BLaER1 treated with 17β-estradiol and CSF1 and Interleukin-3, amounts not matched to agents 10 nM and 100 nM (cell line): Measurements from ENCODE around the gene RCAN2.
A peak's percentile ranks its signal among the peaks of the same experiment; 100 is the strongest.

ENCODE experiments used
- H3K27ac ChIP-seq, 11 experiments: shearing (Covaris generic); formaldehyde crosslinking; 2 replicates each; pipeline ENCODE4 v1.8.1; 2022
- H3K27me3 ChIP-seq, 11 experiments: shearing (Covaris generic); formaldehyde crosslinking; 2 replicates each; pipeline ENCODE4 v1.8.1; 2022
- H3K36me3 ChIP-seq, 11 experiments: shearing (Covaris generic); formaldehyde crosslinking; 2 replicates each; pipeline ENCODE4 v1.8.1; 2022
- H3K4me1 ChIP-seq, 10 experiments: shearing (Covaris generic); formaldehyde crosslinking; 2 replicates each; pipeline ENCODE4 v1.8.1; 2022
- H3K4me2 ChIP-seq, 11 experiments: shearing (Covaris generic); formaldehyde crosslinking; 2 replicates each; pipeline ENCODE4 v1.8.1; 2022
- H3K4me3 ChIP-seq, 10 experiments: shearing (Covaris generic); formaldehyde crosslinking; 2 replicates each; pipeline ENCODE4 v1.8.1; 2022
- H3K9ac ChIP-seq, 11 experiments: shearing (Covaris generic); formaldehyde crosslinking; 2 replicates each; pipeline ENCODE4 v1.8.1; 2022
- H3K9me3 ChIP-seq, 11 experiments: shearing (Covaris generic); formaldehyde crosslinking; replicated peaks in 1 of 11; 2 replicates each; pipeline ENCODE4 v1.8.1; 2022
- H4K20me1 ChIP-seq, 11 experiments: shearing (Covaris generic); formaldehyde crosslinking; 2 replicates each; pipeline ENCODE4 v1.8.1; 2022
- Cebpa-rat ChIP-seq, 11 experiments: shearing (Covaris generic); IDR thresholded peaks; 2 replicates each; pipeline ENCODE4 v1.8.1; 2022

RCAN2 gene

GRCh38 chr6:46367354-46368168 lies 123.7 kb downstream of the RCAN2 start:
- Histone ChIP-seq H3K36me3 (no peaks in the 10 kb centered on the region), H4K20me1 (no peaks in the 10 kb centered on the region), H3K4me1 (0 out of 20 replicates have a peak, but pooled peaks cover 0 to 6% (median 0%) of the 10 kb centered on the region in 10 experiments), H3K27ac (no peak overlapping the region), H3K9ac (no peak overlapping the region), H3K9me3 (no peaks in the 10 kb centered on the region), H3K4me2 (no peak overlapping the region), H3K27me3 (no peaks in the 10 kb centered on the region), H3K4me3 (no peak overlapping the region)
- no peak for TF ChIP-seq Cebpa-rat (IDR thresholded peaks at IDR 0.05)

- H4K20me1 ChIP-seq, result no peaks in the 10 kb centered on the region
- H3K27me3 ChIP-seq, result no peaks in the 10 kb centered on the region
- H3K9me3 ChIP-seq, result no peaks in the 10 kb centered on the region
- H3K4me1 ChIP-seq, result no peaks in the 10 kb centered on the region
- no peak overlapping the region for H3K4me2 ChIP-seq
- no peak for TF ChIP-seq Cebpa-rat (IDR thresholded peaks at IDR 0.05)
- H3K4me3 ChIP-seq, result no peak overlapping the region
- no peak overlapping the region for H3K9ac ChIP-seq
- no peaks in the 10 kb centered on the region for H3K36me3 ChIP-seq
- no peak overlapping the region for H3K27ac ChIP-seq
These were observed 124.9 kb downstream of the RCAN2 start for GRCh38 chr6:46366190-46366900.

- H3K4me1 ChIP-seq, result peaks cover 0 to 5% (median 4%) of the 10 kb centered on the region in 10 experiments; a peak in 12 of 20 replicates
- no peak overlapping the region for H3K4me3 ChIP-seq
- no peaks in the 10 kb centered on the region for H3K27me3 ChIP-seq
- H4K20me1 ChIP-seq, result no peaks in the 10 kb centered on the region
- no peak overlapping the region for H3K9ac ChIP-seq
- no peak overlapping the region; a peak in 1 of 22 replicates for H3K4me2 ChIP-seq
- TF ChIP-seq Cebpa-rat (IDR thresholded peaks at IDR 0.05), result no peak
- H3K9me3 ChIP-seq, result no peaks in the 10 kb centered on the region
- H3K27ac ChIP-seq, result no peak overlapping the region
- H3K36me3 ChIP-seq, result no peaks in the 10 kb centered on the region
These were observed 133.7 kb downstream of the RCAN2 start for GRCh38 chr6:46357591-46357990.

GRCh38 chr6:46356543-46356942 lies 134.7 kb downstream of the RCAN2 start:
- TF ChIP-seq Cebpa-rat (IDR thresholded peaks at IDR 0.05), result no peak
- H4K20me1 ChIP-seq, result no peaks in the 10 kb centered on the region
- no peak overlapping the region for H3K27ac ChIP-seq
- H3K4me1 ChIP-seq, result peaks cover 0 to 10% (median 8%) of the 10 kb centered on the region in 10 experiments; a peak in 12 of 20 replicates
- H3K9me3 ChIP-seq, result no peaks in the 10 kb centered on the region
- no peaks in the 10 kb centered on the region for H3K27me3 ChIP-seq
- H3K36me3 ChIP-seq, result no peaks in the 10 kb centered on the region
- no peak overlapping the region for H3K9ac ChIP-seq
- no peak overlapping the region for H3K4me2 ChIP-seq
- no peak overlapping the region for H3K4me3 ChIP-seq

- no peak for TF ChIP-seq Cebpa-rat (IDR thresholded peaks at IDR 0.05)
- H3K4me2 ChIP-seq, result no peak overlapping the region
- no peaks in the 10 kb centered on the region for H4K20me1 ChIP-seq
- no peaks in the 10 kb centered on the region for H3K9me3 ChIP-seq
- H3K9ac ChIP-seq, result no peak overlapping the region
- peaks cover 0 to 10% (median 8%) of the 10 kb centered on the region in 10 experiments; a peak in 12 of 20 replicates for H3K4me1 ChIP-seq
- H3K27ac ChIP-seq, result no peak overlapping the region
- no peaks in the 10 kb centered on the region for H3K36me3 ChIP-seq
- H3K27me3 ChIP-seq, result no peaks in the 10 kb centered on the region
- no peak overlapping the region for H3K4me3 ChIP-seq
These were observed 137.7 kb downstream of the RCAN2 start for GRCh38 chr6:46353528-46353927.

- peak overlapping the region in 10 of 11 experiments; percentile 12 to 47 (median 30); a peak in 12 of 22 replicates for H3K4me2 ChIP-seq
- no peak overlapping the region for H3K9ac ChIP-seq
- peaks cover 0 to 10% (median 8%) of the 10 kb centered on the region in 10 experiments; a peak in 12 of 20 replicates for H3K4me1 ChIP-seq
- H3K27ac ChIP-seq, result no peak overlapping the region
- H3K9me3 ChIP-seq, result no peaks in the 10 kb centered on the region
- no peaks in the 10 kb centered on the region for H4K20me1 ChIP-seq
- no peak for TF ChIP-seq Cebpa-rat (IDR thresholded peaks at IDR 0.05)
- H3K4me3 ChIP-seq, result no peak overlapping the region
- no peaks in the 10 kb centered on the region for H3K36me3 ChIP-seq
- H3K27me3 ChIP-seq, result no peaks in the 10 kb centered on the region
These were observed 138.5 kb downstream of the RCAN2 start for GRCh38 chr6:46352541-46353268.

- Histone ChIP-seq H3K9ac (no peak overlapping the region), H3K36me3 (no peaks in the 10 kb centered on the region), H3K4me3 (no peak overlapping the region), H3K9me3 (no peaks in the 10 kb centered on the region), H3K27ac (no peak overlapping the region), H3K4me2 (no peak overlapping the region), H3K27me3 (no peaks in the 10 kb centered on the region), H4K20me1 (no peaks in the 10 kb centered on the region), H3K4me1 (peaks cover 0 to 10% (median 8%) of the 10 kb centered on the region in 10 experiments; a peak in 12 of 20 replicates)
- no peak for TF ChIP-seq Cebpa-rat (IDR thresholded peaks at IDR 0.05)
These were observed 140.5 kb downstream of the RCAN2 start for GRCh38 chr6:46350714-46351113.

- H3K4me2 ChIP-seq, result no peak overlapping the region
These were observed 143.6 kb downstream of the RCAN2 start for GRCh38 chr6:46347669-46348068.

GRCh38 chr6:46340246-46340645 lies 151.0 kb downstream of the RCAN2 start:
- Histone ChIP-seq H3K27ac (no peak overlapping the region), H3K4me3 (no peak overlapping the region), H3K9me3 (no peaks in the 10 kb centered on the region), H3K36me3 (no peaks in the 10 kb centered on the region), H3K27me3 (no peaks in the 10 kb centered on the region), H3K4me2 (no peak overlapping the region), H3K9ac (no peak overlapping the region), H3K4me1 (no peaks in the 10 kb centered on the region), H4K20me1 (no peaks in the 10 kb centered on the region)
- no peak for TF ChIP-seq Cebpa-rat (IDR thresholded peaks at IDR 0.05)

More at GRCh38 chr6:46347669-46348068, 143.6 kb downstream of the RCAN2 start:
- Histone ChIP-seq H3K27me3 (no peaks in the 10 kb centered on the region), H3K4me3 (no peak overlapping the region), H4K20me1 (no peaks in the 10 kb centered on the region), H3K36me3 (no peaks in the 10 kb centered on the region), H3K9ac (no peak overlapping the region), H3K27ac (no peak overlapping the region), H3K9me3 (no peaks in the 10 kb centered on the region), H3K4me1 (peaks cover 0 to 6% (median 5%) of the 10 kb centered on the region in 10 experiments; a peak in 12 of 20 replicates)
- no peak for TF ChIP-seq Cebpa-rat (IDR thresholded peaks at IDR 0.05)
